GM18526 (cell line): Measurements from ENCODE around the gene VPS37B.

Experiments
- POLR2A ChIP-seq: IDR thresholded peaks from 3 replicates; pipeline ENCODE4 v1.6.1; 2011; ENCODE audit not compliant: insufficient read length; ENCODE audit errors: extremely low read depth

The VPS37B gene, protein sequence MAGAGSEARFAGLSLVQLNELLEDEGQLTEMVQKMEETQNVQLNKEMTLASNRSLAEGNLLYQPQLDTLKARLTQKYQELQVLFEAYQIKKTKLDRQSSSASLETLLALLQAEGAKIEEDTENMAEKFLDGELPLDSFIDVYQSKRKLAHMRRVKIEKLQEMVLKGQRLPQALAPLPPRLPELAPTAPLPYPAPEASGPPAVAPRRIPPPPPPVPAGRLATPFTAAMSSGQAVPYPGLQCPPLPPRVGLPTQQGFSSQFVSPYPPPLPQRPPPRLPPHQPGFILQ

DNA sequence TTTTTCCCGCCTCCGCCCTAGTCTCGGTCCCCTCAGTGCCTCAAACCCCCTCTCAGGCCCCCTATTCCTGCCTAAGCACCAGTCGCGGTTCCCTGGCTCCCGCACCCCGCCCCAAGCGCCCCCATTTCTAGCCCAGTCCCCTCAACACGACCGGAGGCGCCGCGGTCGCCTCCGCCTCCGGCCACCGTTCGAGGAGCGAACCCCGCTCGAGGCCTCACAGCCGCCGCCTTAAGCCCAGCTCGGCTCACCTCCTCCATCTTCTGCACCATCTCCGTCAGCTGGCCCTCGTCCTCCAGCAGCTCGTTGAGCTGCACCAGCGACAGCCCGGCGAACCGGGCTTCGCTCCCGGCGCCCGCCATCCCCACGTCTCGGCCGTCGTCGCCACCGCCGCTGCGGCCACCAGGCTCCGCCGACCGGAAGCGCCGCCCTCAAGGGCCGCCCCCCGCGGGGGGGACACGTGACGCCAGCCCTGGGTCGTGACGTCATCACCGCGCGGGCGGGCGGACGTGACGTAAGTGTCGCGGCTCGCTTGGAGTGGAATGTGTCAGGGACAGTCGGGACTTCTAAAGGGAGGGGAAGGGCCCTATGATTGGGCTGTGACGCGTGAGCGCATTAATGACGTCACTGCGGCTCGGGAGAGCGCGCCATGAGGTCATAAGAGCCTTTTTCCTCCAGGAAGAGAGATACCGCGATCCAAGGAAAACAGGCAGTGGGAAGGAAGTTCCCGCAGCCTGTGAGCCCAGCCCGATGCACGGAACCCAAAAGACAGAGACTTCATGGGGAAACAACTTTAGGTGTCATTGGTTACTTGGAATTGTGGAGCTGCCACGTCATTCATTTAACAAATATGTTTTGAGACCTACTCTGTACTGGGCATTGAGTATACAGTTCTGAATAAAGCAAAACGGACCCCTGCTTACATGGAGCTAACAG is at the start of gene VPS37B:
Gene VPS37B, minus strand, starts transcription at position 421 of the 933 bp plus-strand sequence. Its CDS starts 62 bp downstream, at position 359.
- TF ChIP-seq POLR2A, result peak; percentile 59

GRCh38 chr12:122944605-122945592 is 49.0 kb upstream of the VPS37B start:
- no peak for TF ChIP-seq POLR2A

DNA sequence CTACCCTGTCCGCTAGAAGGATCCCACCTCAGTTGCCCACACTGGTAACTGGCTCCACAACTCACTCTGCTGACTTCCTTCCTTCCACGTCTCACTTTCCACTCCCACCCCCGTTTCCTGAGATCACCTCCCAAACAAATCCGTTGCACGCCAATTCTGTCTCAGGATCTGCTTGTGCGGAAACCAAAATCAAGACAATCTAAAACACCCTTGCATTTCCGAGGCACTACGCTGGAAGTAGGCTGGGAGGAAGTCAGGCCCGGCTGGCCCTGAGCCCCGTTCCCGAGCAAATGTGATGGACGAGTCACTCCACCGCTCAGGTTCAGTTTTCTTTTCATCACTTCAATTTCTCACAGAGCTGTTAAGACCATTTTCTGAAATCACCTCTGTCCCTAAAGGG is 47.3 kb upstream of the VPS37B start:
- TF ChIP-seq POLR2A, result no peak

GRCh38 chr12:122942637-122943036 is 46.7 kb upstream of the VPS37B start:
- no peak for TF ChIP-seq POLR2A

- no peak for TF ChIP-seq POLR2A
These were observed 43.2 kb upstream of the VPS37B start for GRCh38 chr12:122939125-122939524.

- no peak for TF ChIP-seq POLR2A
These were observed 41.7 kb upstream of the VPS37B start for GRCh38 chr12:122937622-122938091.

- no peak for TF ChIP-seq POLR2A
These were observed 39.4 kb upstream of the VPS37B start for GRCh38 chr12:122935318-122935717.

DNA sequence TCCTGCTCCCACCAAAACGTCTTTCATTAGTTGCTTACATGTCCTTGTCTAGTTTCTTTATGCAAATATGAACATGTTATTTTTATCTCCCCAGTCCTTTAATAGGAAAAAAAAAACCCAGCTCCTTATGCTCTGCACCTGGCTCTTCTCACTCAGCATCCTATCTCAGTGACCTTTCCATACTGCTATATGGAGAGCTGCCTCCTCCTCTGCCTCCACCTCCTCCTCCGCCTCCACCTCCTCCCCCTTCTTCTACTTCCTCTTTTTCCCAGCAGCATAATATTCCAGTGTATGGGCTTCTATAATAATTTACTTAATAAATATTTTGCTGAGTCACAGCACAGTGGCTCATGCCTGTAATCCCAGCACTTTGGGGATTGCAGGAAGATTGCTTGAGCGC is 38.8 kb upstream of the VPS37B start:
- TF ChIP-seq POLR2A, result no peak

GRCh38 chr12:122932207-122932606 is 36.3 kb upstream of the VPS37B start:
- TF ChIP-seq POLR2A, result no peak

DNA sequence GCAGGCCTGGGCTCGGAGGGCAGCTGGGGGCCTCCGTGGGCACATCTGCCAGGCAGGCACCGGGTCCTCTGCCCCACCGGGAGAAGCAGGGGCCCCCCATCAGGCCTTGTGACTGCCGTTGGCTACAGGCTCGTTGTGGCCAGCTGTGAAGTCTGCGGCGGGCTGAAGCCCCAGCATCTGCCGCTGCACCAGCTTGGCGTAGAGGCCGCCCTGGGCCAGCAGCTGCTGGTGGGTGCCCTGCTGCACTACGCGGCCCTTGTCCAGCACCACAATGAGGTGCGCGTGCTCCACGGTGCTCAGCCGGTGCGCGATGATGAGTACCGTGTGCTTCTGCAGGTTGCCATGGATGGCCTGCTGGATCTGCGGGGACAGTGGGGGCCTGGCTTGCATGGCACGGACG is 33.9 kb upstream of the VPS37B start:
- no peak for TF ChIP-seq POLR2A

DNA sequence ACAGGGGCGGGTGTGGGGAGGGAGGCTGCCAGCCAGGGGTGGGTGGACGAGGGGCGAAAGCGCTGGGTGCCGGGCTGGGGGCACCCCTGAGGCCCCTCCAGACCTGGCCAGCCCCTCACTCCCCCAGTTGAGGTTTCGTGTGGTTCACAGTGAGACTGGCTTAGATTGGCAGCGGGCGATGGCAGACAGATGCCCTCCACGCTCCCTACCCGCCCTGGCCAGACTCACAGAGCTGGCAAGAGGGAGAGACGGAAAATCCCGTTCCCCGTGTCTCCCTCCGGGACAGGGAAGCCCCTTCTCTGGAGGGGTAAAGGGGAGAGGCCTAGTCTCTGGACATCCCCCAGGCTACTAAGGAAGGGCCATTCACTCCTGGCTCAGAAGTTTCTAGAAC is 33.2 kb upstream of the VPS37B start:
- no peak for TF ChIP-seq POLR2A

- no peak for TF ChIP-seq POLR2A
These were observed 32.7 kb upstream of the VPS37B start for GRCh38 chr12:122928404-122929147.

GRCh38 chr12:122927756-122928403 is 32.0 kb upstream of the VPS37B start:
- TF ChIP-seq POLR2A, result no peak

- TF ChIP-seq POLR2A, result no peak
These were observed 26.0 kb upstream of the VPS37B start for GRCh38 chr12:122921917-122922316.
